Tibial artery (tissue), 4 donors: ENCODE results near the gene PDGFA.
A peak's percentile ranks its signal among the peaks of the same experiment; 100 is the strongest.

ENCODE experiments used
- DNase-seq, 2 donors: peaks; one replicate each; pipeline ENCODE4 v3.0.0-alpha.2; 2019
- H3K27ac ChIP-seq, 2 donors: fragments of 200-600 bp; sonication (generic) in 1 of 2; 1 replicate in 1 of 2; 2 replicates in 1 of 2; pipeline ENCODE4 v1.5.1; 2018 to 2019; ENCODE audit warnings: mild to moderate bottlenecking in 1 of 2
- H3K27me3 ChIP-seq, 2 donors: fragments of 200-600 bp; sonication (generic) in 1 of 2; one replicate each; pipeline versions ENCODE4 v1.5.1 to v1.6.0; 2016 to 2019
- H3K36me3 ChIP-seq, 3 donors: fragments of 200-600 bp; sonication (generic) in 2 of 3; one replicate each; pipeline ENCODE4 v1.5.1; 2016 to 2019; ENCODE audit warnings: mild to moderate bottlenecking in 2 of 3
- H3K4me1 ChIP-seq, 4 donors: fragments of 200-600 bp; sonication (generic) in 2 of 4; 1 replicate in 3 of 4; 2 replicates in 1 of 4; pipeline ENCODE4 v1.5.1; 2016 to 2019
- H3K4me3 ChIP-seq, 2 donors: fragments of 200-600 bp; sonication (generic) in 1 of 2; 1 replicate in 1 of 2; 2 replicates in 1 of 2; pipeline ENCODE4 v1.5.1; 2018 to 2019; ENCODE audit warnings: mild to moderate bottlenecking in 2 of 2
- H3K9me3 ChIP-seq, 3 donors: fragments of 200-600 bp; sonication (generic) in 1 of 3; one replicate each; pipeline ENCODE4 v1.5.1; 2016 to 2019
- CTCF ChIP-seq, 2 experiments: fragments of 200-600 bp in 1 of 2; fragments of 450-650 bp in 1 of 2; IDR thresholded peaks; one replicate each; pipeline ENCODE4 v1.5.1; 2017 to 2019; ENCODE audit warnings: antibody characterized with exemption in 2 of 2, mild to moderate bottlenecking in 1 of 2, moderate library complexity in 1 of 2
- intact Hi-C: fragments of 100-400 bp; cut with DNase I; formaldehyde crosslinking; loops from one replicate; pipeline ENCODE4 v1.15.0; 2023; ENCODE audit warnings: low total_unique reads

PDGFA gene

GRCh38 chr7:540579-540978 lies 20.9 kb upstream of the PDGFA start:
- no peaks in the 10 kb centered on the region for H3K36me3 ChIP-seq
- no peaks in the 10 kb centered on the region for H3K27me3 ChIP-seq
- DNase-seq, result no peak
- no peak overlapping the region for H3K27ac ChIP-seq
- no peak overlapping the region for H3K4me3 ChIP-seq
- H3K9me3 ChIP-seq, result no peaks in the 10 kb centered on the region
- no peak for TF ChIP-seq CTCF (IDR thresholded peaks at IDR 0.05)
- H3K4me1 ChIP-seq, result peaks cover 5 to 45% (median 41%) of the 10 kb centered on the region in 4 donors
- intact Hi-C loops, result no loop called here

DNA sequence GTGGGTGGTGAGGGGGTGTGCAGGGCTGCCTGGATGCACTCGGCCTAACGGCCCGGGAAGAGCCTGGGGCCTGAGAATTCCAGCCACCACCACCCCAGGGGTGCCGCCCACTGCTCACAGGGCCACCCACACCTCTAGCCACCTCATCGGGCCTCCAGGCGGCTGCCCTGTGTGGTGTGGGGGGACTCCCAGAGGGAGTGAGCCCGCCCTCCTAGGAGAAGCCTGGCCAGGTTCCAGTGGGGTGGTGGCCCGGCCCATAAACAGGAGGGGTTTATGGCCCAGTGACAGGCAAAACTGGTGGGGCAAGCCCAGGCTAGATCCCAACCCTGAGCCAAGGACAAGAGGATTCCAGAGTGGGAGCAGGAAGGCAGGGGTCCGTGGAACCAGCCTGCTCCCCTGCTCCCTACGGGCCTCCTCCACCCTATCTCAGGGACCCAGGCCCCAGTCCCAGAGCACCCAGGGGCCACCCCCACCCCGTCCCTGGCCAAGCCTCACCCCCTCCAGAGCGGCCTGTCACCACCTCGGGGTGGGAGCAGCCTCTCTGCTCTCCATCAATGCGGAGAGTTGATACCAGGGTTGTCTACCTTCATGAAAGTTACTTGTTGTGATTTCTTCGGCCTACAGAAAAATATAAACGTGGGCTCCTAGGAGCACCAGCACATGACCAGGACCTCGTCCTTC lies 20.2 kb upstream of the PDGFA start:
- Histone ChIP-seq H3K9me3 (no peaks in the 10 kb centered on the region), H3K4me3 (no peak overlapping the region), H3K4me1 (peaks cover 5 to 45% (median 41%) of the 10 kb centered on the region in 4 donors), H3K27me3 (no peaks in the 10 kb centered on the region), H3K27ac (peak overlapping the region; percentile 62 to 66), H3K36me3 (no peaks in the 10 kb centered on the region)
- no peak for TF ChIP-seq CTCF (IDR thresholded peaks at IDR 0.05)
- DNase-seq, result no peak
- intact Hi-C loops, result no loop called here

DNA sequence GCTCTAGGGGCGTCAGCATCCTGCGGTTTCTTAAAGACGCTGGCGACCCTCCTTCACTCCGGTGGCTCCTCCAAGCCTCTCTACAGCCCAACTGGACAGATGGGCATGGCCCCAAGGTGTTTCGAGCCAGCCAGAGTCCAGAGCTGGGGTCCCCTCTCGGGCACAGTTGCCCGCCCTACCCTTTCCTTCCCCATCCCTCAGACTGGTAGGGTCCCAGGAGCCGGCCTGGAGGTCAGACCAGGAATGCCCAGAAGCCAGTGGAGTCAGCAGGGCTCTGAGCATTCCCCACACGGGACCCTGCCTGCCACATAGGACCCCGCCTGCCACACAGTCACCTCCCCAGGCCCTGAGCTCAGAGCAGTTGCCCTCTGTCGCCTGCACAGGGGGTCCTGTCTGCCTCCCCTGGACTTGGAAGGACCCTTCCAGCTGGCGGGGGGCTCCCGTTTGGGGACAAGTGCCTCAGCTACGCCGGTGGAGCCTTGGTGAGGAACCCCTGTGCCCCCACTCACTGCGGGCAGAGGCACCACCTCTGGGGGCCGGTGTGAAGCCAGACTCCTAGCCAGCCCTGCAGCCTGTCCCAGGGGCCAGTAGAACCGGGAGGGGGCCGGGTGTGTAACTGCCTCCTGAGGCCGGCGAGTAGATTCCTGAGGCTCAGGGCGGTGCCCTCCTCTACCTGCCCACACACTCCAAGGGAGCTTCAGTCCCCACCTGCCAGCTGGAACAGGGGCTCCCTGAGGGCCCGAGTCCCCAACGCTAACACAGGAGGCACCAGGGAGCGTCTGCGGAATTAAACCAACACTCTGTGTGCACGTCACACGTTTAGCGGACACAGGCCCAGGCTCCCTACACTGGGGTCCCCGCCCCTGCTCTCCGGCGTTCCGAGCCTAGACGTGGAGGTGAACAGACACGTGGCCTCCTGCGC lies 19.4 kb upstream of the PDGFA start:
- intact Hi-C loops, result no loop called here
- no peak overlapping the region for H3K4me3 ChIP-seq
- H3K27me3 ChIP-seq, result no peaks in the 10 kb centered on the region
- H3K4me1 ChIP-seq, result peaks cover 5 to 45% (median 41%) of the 10 kb centered on the region in 4 donors
- peak overlapping the region; percentile 62 to 66 for H3K27ac ChIP-seq
- no peaks in the 10 kb centered on the region for H3K36me3 ChIP-seq
- no peaks in the 10 kb centered on the region for H3K9me3 ChIP-seq
- TF ChIP-seq CTCF (IDR thresholded peaks at IDR 0.05), result no peak
- no peak for DNase-seq

DNA sequence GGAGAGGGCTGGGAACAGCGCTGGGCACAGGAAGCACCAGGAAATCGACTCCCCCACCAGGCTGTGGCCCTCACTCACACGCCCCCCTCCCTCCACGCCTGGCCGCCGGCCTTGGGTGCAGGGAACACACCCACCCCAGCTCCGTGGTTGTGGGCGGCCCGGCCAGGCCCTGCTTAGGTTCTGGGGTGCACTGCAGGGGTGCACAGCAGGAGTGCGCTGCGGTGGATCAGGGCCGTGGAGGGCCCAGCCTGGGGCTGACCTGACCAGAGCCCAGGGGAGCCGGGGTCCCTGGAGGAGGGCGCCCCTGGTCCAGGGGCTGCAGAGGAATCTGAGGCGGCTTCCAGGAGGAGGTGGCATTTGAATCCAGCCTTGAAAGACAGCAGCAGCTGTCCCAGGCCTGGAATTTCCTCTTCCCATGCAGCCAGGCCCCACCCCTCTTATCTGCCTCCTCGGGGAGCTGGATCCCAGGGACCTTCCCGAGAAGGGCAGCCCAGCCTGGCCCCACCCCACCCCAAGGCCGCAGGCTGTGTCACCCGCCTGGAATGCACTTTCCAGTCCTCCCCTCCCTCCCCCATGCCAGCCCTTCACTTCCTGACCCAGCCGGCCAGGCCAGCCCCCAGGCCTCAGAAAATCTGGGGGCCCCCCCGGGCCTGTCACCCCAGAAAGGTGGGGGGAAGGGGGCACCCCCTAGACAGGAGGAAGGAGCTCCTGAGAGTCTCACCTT lies 18.4 kb upstream of the PDGFA start:
- Histone ChIP-seq H3K9me3 (no peaks in the 10 kb centered on the region), H3K27me3 (no peaks in the 10 kb centered on the region), H3K4me3 (no peak overlapping the region), H3K4me1 (peaks cover 5 to 40% (median 37%) of the 10 kb centered on the region in 4 donors), H3K36me3 (no peaks in the 10 kb centered on the region), H3K27ac (peak overlapping the region; percentile 62 to 66)
- intact Hi-C loops, result no loop called here
- DNase-seq, result peak in 1 of 2 donors; percentile 80
- TF ChIP-seq CTCF (IDR thresholded peaks at IDR 0.05), result no peak

DNA sequence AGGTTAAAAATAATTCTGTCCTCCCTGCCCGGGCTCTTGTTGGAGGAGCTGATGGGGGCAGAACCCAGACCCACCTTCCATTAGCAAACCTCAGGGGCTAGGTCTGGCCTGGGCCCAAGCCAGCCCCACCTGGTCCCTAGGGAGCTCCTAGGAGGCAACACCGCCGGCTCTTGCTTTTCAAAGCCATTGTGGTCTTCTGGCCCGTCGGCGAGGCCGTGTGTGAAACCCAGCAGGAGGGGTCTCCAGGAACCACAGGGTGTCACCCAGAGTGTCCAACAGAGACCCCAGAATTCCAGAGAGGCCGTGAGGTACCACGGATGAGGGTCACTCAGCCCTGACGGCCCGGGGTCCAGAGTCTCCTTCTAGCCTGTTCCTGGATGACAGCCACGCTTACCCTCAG lies 16.6 kb upstream of the PDGFA start:
- Histone ChIP-seq H3K9me3 (no peaks in the 10 kb centered on the region), H3K27me3 (no peaks in the 10 kb centered on the region), H3K27ac (no peak overlapping the region), H3K4me1 (peaks cover 0 to 27% (median 26%) of the 10 kb centered on the region in 4 donors), H3K4me3 (no peak overlapping the region), H3K36me3 (no peaks in the 10 kb centered on the region)
- no peak for DNase-seq
- intact Hi-C loops, result no loop called here
- TF ChIP-seq CTCF (IDR thresholded peaks at IDR 0.05), result no peak
